Astrocyte (in vitro differentiated cells and primary cell): ENCODE results near the gene DDOST. TPM values are rescaled to one million over a fixed set of nuclear protein-coding genes. Genes with fewer than 3 reads are reported as not detected.

Experiments used
- DNase-seq: peaks from one replicate; pipeline ENCODE4 v3.0.0-alpha.2; 2010; ENCODE audit warnings: low read depth
- FAIRE-seq: peaks from 2 replicates; lab custom pipeline; 2011; peaks lifted over from hg19 to GRCh38; lab: Jason Lieb, UNC
- H2AFZ ChIP-seq: 2 replicates; pipeline ENCODE4 v1.6.0; 2012; ENCODE audit warnings: low read depth, low read length, inconsistent platforms
- H3K27ac ChIP-seq: 2 replicates; pipeline ENCODE4 v1.5.1; 2011; ENCODE audit warnings: low read depth, low read length, inconsistent platforms
- H3K27me3 ChIP-seq: 2 replicates; pipeline ENCODE4 v1.6.0; 2011; ENCODE audit warnings: low read length, inconsistent platforms; ENCODE audit not compliant: insufficient read depth
- H3K36me3 ChIP-seq: 2 replicates; pipeline ENCODE4 v1.5.1; 2011; ENCODE audit warnings: low read length, inconsistent platforms; ENCODE audit not compliant: insufficient read depth
- H3K4me1 ChIP-seq: 2 replicates; pipeline ENCODE4 v1.5.1; 2011; ENCODE audit warnings: low read length, inconsistent platforms; ENCODE audit not compliant: insufficient read depth
- H3K4me2 ChIP-seq: 2 replicates; pipeline ENCODE4 v1.6.0; 2012; ENCODE audit warnings: low read length, inconsistent platforms
- H3K4me3 ChIP-seq: 2 replicates; pipeline ENCODE4 v1.5.1; 2011; ENCODE audit warnings: low read depth, mild to moderate bottlenecking, low read length, inconsistent platforms; ENCODE audit not compliant: insufficient read depth
- H3K79me2 ChIP-seq: 2 replicates; pipeline ENCODE4 v1.6.0; 2012; ENCODE audit warnings: mild to moderate bottlenecking, low read length, inconsistent platforms; ENCODE audit not compliant: insufficient read depth
- H3K9ac ChIP-seq: 2 replicates; pipeline ENCODE4 v1.6.0; 2012; ENCODE audit warnings: mild to moderate bottlenecking, low read length, inconsistent platforms
- H3K9me3 ChIP-seq: 2 replicates; pipeline ENCODE4 v1.5.1; 2012; ENCODE audit warnings: low read depth, mild to moderate bottlenecking, low read length, inconsistent platforms; ENCODE audit not compliant: insufficient read depth
- H4K20me1 ChIP-seq: 2 replicates; pipeline ENCODE4 v1.6.0; 2012; ENCODE audit warnings: low read length, inconsistent platforms; ENCODE audit not compliant: insufficient read depth
- H3K27ac Mint-ChIP-seq: one replicate; pipeline ENCODE4 v1.8.0; 2021; ENCODE audit warnings: mild to moderate bottlenecking, mixed read lengths; ENCODE audit not compliant: unreplicated experiment
- H3K27me3 Mint-ChIP-seq: one replicate; pipeline ENCODE4 v1.8.0; 2021; ENCODE audit warnings: low read depth, mixed read lengths; ENCODE audit not compliant: unreplicated experiment
- H3K36me3 Mint-ChIP-seq: one replicate; pipeline ENCODE4 v1.8.0; 2021; ENCODE audit warnings: low read depth, mixed read lengths; ENCODE audit not compliant: unreplicated experiment
- H3K4me1 Mint-ChIP-seq: one replicate; pipeline ENCODE4 v1.8.0; 2021; ENCODE audit warnings: low read depth, mixed read lengths; ENCODE audit not compliant: unreplicated experiment
- H3K4me3 Mint-ChIP-seq: one replicate; pipeline ENCODE4 v1.8.0; 2021; ENCODE audit warnings: mild to moderate bottlenecking, moderate library complexity, mixed read lengths; ENCODE audit not compliant: unreplicated experiment
- H3K9me3 Mint-ChIP-seq: one replicate; pipeline ENCODE4 v1.8.0; 2021; ENCODE audit warnings: mild to moderate bottlenecking, mixed read lengths; ENCODE audit not compliant: unreplicated experiment
- EZH2 ChIP-seq: IDR thresholded peaks from 2 replicates; pipeline ENCODE4 v1.6.1; 2012; ENCODE audit warnings: mild to moderate bottlenecking, low read length, inconsistent platforms; ENCODE audit not compliant: insufficient read depth
- total RNA-seq: library from RNA; stranded (reverse); gene quantifications from 2 replicates; pipeline ENCODE4 v1.2.1, GENCODE V29; 2021
- TF ChIP-seq, protein P1 (sequence below): IDR thresholded peaks from 2 replicates; pipeline ENCODE4 v1.5.1; 2011; ENCODE audit warnings: low read depth, mild to moderate bottlenecking, inconsistent platforms, low read length, moderate library complexity; ENCODE audit not compliant: insufficient read depth

Gene DDOST
- total RNA-seq, 1 donor from 2014 or later: 327 TPM

- H3K4me2 ChIP-seq: no peak overlapping the region
- Mint-ChIP-seq H3K4me3 (no peak overlapping the region), H3K36me3 (no peaks in the 10 kb centered on the region), H3K27ac (no peak overlapping the region), H3K9me3 (no peaks in the 10 kb centered on the region), H3K27me3 (no peaks in the 10 kb centered on the region), H3K4me1 (no peaks in the 10 kb centered on the region)
- DNase-seq (no peak), FAIRE-seq (no peak)
- H3K27me3 ChIP-seq: no peaks in the 10 kb centered on the region
- H3K4me3 ChIP-seq: no peak overlapping the region
- no peak overlapping the region for H3K9ac ChIP-seq
- peaks cover 3% of the 10 kb centered on the region for H3K4me1 ChIP-seq
- H4K20me1 ChIP-seq: no peaks in the 10 kb centered on the region
- peaks cover 1% of the 10 kb centered on the region for H3K79me2 ChIP-seq
- H3K9me3 ChIP-seq: no peaks in the 10 kb centered on the region
- TF ChIP-seq EZH2: no peak
- TF ChIP-seq, protein P1, sequence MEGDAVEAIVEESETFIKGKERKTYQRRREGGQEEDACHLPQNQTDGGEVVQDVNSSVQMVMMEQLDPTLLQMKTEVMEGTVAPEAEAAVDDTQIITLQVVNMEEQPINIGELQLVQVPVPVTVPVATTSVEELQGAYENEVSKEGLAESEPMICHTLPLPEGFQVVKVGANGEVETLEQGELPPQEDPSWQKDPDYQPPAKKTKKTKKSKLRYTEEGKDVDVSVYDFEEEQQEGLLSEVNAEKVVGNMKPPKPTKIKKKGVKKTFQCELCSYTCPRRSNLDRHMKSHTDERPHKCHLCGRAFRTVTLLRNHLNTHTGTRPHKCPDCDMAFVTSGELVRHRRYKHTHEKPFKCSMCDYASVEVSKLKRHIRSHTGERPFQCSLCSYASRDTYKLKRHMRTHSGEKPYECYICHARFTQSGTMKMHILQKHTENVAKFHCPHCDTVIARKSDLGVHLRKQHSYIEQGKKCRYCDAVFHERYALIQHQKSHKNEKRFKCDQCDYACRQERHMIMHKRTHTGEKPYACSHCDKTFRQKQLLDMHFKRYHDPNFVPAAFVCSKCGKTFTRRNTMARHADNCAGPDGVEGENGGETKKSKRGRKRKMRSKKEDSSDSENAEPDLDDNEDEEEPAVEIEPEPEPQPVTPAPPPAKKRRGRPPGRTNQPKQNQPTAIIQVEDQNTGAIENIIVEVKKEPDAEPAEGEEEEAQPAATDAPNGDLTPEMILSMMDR: no peak
- H3K27ac ChIP-seq: no peak overlapping the region
- H3K36me3 ChIP-seq: no peaks in the 10 kb centered on the region
- no peak overlapping the region for H2AFZ ChIP-seq
These were observed 5.0 kb upstream of the DDOST start for GRCh38 chr1:20666146-20666545.

GRCh38 chr1:20665726-20666125 is 4.6 kb upstream of the DDOST start:
- H3K4me3 Mint-ChIP-seq: no peak overlapping the region
- Histone ChIP-seq H3K4me1 (peaks cover 3% of the 10 kb centered on the region), H3K9ac (no peak overlapping the region), H3K79me2 (peaks cover 5% of the 10 kb centered on the region), H3K27me3 (no peaks in the 10 kb centered on the region), H3K4me2 (no peak overlapping the region), H3K36me3 (no peaks in the 10 kb centered on the region), H4K20me1 (peaks cover 1% of the 10 kb centered on the region), H3K9me3 (no peaks in the 10 kb centered on the region), H3K27ac (no peak overlapping the region), H2AFZ (no peak overlapping the region), H3K4me3 (no peak overlapping the region)
- TF ChIP-seq EZH2: no peak
- TF ChIP-seq, protein P1: no peak
- H3K9me3 Mint-ChIP-seq: no peaks in the 10 kb centered on the region
- no peak for FAIRE-seq
- H3K36me3 Mint-ChIP-seq: no peaks in the 10 kb centered on the region
- H3K27me3 Mint-ChIP-seq: no peaks in the 10 kb centered on the region
- no peak for DNase-seq
- no peak overlapping the region for H3K27ac Mint-ChIP-seq
- no peaks in the 10 kb centered on the region for H3K4me1 Mint-ChIP-seq

DNA sequence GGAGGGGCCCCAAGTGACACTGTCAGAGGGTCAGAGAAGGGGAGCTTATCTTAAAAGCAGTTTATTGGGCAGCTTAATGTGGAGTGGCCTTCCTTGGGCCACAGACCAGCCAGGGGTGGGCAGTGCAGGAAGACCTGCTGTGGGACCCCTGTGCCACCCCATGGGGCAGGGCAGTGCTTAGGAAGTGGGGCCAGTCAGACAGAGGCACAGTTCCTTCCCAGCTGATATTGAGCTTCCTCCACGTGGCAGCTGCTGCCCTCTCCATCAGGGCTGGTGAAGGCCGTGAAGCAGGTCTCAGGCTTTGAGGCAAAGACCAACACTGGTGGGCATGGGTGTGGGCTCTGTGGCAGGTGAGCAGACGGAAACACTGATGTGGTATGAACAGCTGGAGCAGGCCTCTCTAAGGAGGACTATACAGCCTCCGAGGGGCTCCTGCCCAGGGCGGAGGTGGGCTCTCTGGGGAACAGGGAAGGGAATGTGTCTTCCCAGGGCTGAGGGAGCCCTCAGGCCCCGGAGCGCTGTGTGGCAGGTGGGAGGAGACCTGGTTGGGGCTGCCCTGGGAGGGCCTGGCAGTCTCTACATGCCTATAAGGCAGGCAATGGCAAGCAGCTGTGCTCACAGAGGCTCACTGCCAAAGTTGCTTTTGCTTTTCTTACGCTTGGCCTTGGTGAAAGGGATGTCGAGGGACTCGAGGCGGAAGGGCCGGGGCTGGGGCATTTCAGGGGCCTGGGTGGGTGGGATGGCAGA is 3.0 kb upstream of the DDOST start:
- Histone ChIP-seq H3K27ac (no peak overlapping the region), H3K9ac (no peak overlapping the region), H3K4me2 (no peak overlapping the region), H3K79me2 (peaks cover 21% of the 10 kb centered on the region), H3K4me1 (peaks cover 13% of the 10 kb centered on the region), H3K27me3 (no peaks in the 10 kb centered on the region), H4K20me1 (peaks cover 17% of the 10 kb centered on the region), H3K9me3 (no peaks in the 10 kb centered on the region), H3K4me3 (no peak overlapping the region), H2AFZ (no peak overlapping the region), H3K36me3 (peaks cover 3% of the 10 kb centered on the region)
- Mint-ChIP-seq H3K27me3 (no peaks in the 10 kb centered on the region), H3K27ac (no peak overlapping the region), H3K36me3 (peaks cover under 1% of the 10 kb centered on the region), H3K9me3 (no peaks in the 10 kb centered on the region), H3K4me1 (peaks cover 1% of the 10 kb centered on the region), H3K4me3 (no peak overlapping the region)
- TF ChIP-seq EZH2: no peak
- TF ChIP-seq, protein P1: no peak
- no peak for DNase-seq
- FAIRE-seq: no peak
